ENCODE measurements around the gene STARD7.

STARD7 gene

DNA sequence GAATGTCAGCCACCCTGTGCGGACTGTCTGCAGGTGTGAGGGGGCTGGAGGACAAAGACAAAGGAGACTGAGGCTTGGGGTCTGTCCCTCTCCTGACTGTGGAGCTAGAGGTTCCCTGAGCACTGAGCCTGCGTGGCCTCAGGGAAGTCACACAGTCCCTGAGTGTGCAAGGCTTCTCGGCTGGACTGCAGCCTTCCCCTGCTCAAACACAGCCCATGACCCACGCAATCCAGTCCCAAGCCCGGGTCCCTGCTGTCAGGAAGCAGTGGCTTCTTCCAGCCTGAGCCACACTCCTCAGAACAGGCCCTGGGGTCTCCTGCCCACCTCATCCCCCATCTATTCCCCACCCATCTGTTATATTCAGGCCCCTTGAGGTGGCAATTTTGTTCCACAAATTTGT lies 73.0 kb downstream of the STARD7 start:
- DNase-seq (ENCODE audit: low read depth), result no peak

DNA sequence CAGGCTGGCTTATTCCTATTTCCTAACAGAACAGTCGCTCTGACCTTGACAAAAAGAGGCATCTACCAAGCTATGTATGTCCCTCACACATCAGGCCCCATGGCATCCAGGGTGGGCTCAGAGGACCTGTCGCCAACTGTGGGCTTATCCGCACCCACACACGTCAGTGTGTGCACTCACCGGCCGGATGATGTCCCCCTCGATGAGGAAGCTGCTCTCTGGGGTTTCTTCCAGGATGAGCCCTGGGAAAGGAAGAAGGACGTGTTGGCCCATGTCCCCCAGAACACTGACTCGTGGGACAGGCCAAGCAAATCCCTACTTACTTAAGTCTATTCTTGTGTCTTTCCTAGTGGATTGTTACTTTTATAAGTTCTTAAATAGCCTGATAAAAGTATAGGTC lies 73.5 kb downstream of the STARD7 start:
- no peak for DNase-seq (ENCODE audit: low read depth)
